Pulmonary artery endothelial cell (primary cell): ENCODE measurements around the gene DTNA. TPM values are rescaled to one million over a fixed set of nuclear protein-coding genes. Genes with fewer than 3 reads are reported as not detected.

Source experiments
- DNase-seq: peaks from one replicate; pipeline ENCODE4 v3.0.0-alpha.2; 2011; ENCODE audit warnings: low read depth, low spot score
- total RNA-seq: library from RNA; depleted of rRNA; stranded (reverse); fragments of >200 nt; gene quantifications from 2 replicates; pipeline ENCODE4 v1.2.3, GENCODE V29; 2014

DTNA gene
- total RNA-seq, 1 donor from 2014 or later = 10.0 TPM

GRCh38 chr18:34932792-34933466 is 222.8 kb downstream of the DTNA start:
- DNase-seq = no peak

DNA sequence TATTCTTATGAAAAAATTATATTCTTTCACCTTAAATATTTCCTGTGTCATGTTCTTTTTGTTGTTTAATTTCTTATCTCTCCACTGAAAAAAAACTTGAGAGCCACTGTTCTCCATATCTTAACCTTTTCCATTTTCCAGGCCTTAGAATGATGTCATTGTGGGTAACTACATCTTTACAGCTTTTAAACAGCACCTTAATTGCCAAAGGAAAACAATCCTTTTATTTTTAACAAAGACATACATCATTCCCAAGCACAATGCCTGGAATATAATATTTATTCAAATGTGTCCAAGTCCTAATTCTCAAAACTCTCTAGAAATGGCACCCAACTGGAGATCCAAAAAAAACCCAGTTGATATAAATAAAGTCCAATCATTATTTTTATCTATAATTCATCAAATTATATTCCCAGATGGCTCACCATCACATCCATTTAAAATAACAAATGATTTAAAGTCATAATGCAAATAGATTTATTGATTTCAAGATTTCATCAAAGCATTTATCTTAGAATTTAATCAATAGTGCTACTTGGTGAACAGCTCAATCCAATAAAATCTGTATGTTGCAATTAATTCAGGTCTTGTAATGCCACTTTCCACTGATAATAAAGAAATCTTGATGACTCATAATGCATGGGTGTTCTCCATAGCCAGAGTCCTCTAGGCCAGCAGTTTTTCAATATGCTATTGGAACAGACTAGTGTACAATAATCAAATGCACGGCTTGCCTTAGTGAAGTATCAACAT is 224.0 kb downstream of the DTNA start:
- DNase-seq = no peak

- DNase-seq = no peak
These were observed 226.7 kb downstream of the DTNA start for GRCh38 chr18:34936772-34937171.

DNA sequence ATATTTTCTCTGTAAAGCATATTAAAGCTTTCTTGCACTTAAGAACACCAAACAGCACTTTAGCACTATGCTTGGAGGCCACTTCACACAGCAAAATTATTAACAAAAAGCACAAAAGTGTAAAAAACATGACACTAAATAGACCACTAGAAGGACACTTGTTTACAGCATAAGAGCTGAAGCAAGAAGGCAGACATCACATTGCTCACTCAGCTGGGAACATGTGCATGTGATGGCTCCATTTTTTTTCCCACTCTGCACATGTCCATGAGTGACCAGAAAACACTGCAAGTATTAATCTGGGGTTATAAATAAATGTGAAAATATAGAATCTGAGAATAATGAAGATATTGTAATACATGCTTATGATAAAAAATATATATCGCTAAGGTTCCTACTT is 228.0 kb downstream of the DTNA start:
- no peak for DNase-seq
